HCT116 (cell line): ENCODE results near the gene VRK1.

Experiments
- CTCF ChIP-seq, 3 experiments: fragments of 200-600 bp in 1 of 3; sonication (generic) in 1 of 3; IDR thresholded peaks in 2 of 3; conservative IDR thresholded peaks in 1 of 3; 2 replicates each; pipeline ENCODE4 v1.5.1; 2012 to 2017; ENCODE audit warnings: low read depth in 2 of 3, low read length in 2 of 3, antibody characterized with exemption in 1 of 3, borderline replicate concordance in 1 of 3, control low read depth in 1 of 3, mild to moderate bottlenecking in 1 of 3, mixed read lengths in 1 of 3, mixed run types in 1 of 3, moderate library complexity in 1 of 3; ENCODE audit not compliant: insufficient read depth in 1 of 3
- EZH2phosphoT487 ChIP-seq: fragments of 200-600 bp; IDR thresholded peaks from 2 replicates; pipeline ENCODE4 v1.6.1; 2018; ENCODE audit warnings: antibody characterized with exemption, borderline replicate concordance
- MAX ChIP-seq: IDR thresholded peaks from 2 replicates; pipeline ENCODE4 v1.6.1; 2012
- POLR2AphosphoS5 ChIP-seq: IDR thresholded peaks from 2 replicates; pipeline ENCODE4 v1.6.1; 2011; ENCODE audit warnings: mild to moderate bottlenecking, low read depth, low read length, moderate library complexity
- REST ChIP-seq: IDR thresholded peaks from 2 replicates; pipeline ENCODE4 v1.6.1; 2012; ENCODE audit warnings: low read depth
- ZBTB33 ChIP-seq: IDR thresholded peaks from 2 replicates; pipeline ENCODE4 v1.6.1; 2011; ENCODE audit warnings: mild to moderate bottlenecking, low read length, moderate library complexity; ENCODE audit not compliant: insufficient replicate concordance; ENCODE audit errors: extremely low read depth
- ZNF274 ChIP-seq: fragments of 200-500 bp; sonication (Bioruptor generic); IDR thresholded peaks from 2 replicates; pipeline ENCODE4 v1.6.1; 2014; ENCODE audit warnings: mild to moderate bottlenecking, low read depth, low read length, inconsistent platforms

GRCh38 chr14:96781371-96781770 lies 15.8 kb upstream of the VRK1 start:
- TF ChIP-seq POLR2AphosphoS5: no peak
- TF ChIP-seq CTCF (IDR thresholded peaks at IDR 0.05 in 2 of 3, conservative IDR thresholded peaks at IDR 0.05 in 1 of 3; ENCODE audit: borderline replicate concordance in 1 of 3, insufficient read depth in 1 of 3, low read depth in 2 of 3, low read length in 2 of 3): no peak
- no peak for TF ChIP-seq ZNF274
- TF ChIP-seq EZH2phosphoT487: no peak
- TF ChIP-seq MAX: no peak
- TF ChIP-seq REST: no peak
- TF ChIP-seq ZBTB33: no peak
